PC-3 (cell line): Measurements from ENCODE around the gene FYN. TPM values are rescaled to one million over a fixed set of nuclear protein-coding genes. Genes with fewer than 3 reads are reported as not detected.

ENCODE experiments used
- ATAC-seq: fragments of 200-7000 bp; cut with Tn5 transposase; 2 replicates; pipeline ENCODE4 v1.9.1; 2020; ENCODE audit warnings: mild to moderate bottlenecking, moderate library complexity
- BruUV-seq: library from RNA; stranded (reverse); fragments of 400-500 nt; replicated peaks from 2 replicates; lab custom pipeline; 2021; lab: Mats Ljungman, UMichigan
- CTCF ChIA-PET: fragments of 300-600 bp; sonication (Branson Sonifier 250); formaldehyde crosslinking; loops from one replicate; lab custom pipeline; 2022; ENCODE audit warnings: antibody characterized with exemption; lab: Charles Lee
- POLR2A ChIA-PET: fragments of 300-600 bp; sonication (Branson Sonifier 250); formaldehyde crosslinking; loops from one replicate; lab custom pipeline; 2022; ENCODE audit warnings: antibody characterized with exemption; ENCODE audit not compliant: unreplicated experiment; lab: Charles Lee
- DNase-seq: peaks from one replicate; pipeline ENCODE4 v3.0.0-alpha.2; 2015
- H2AFZ ChIP-seq: fragments of 300-600 bp; sonication (generic); 2 replicates; pipeline ENCODE4 v1.6.0; 2016; ENCODE audit warnings: antibody characterized with exemption, low read length
- H3F3A ChIP-seq: fragments of 300-600 bp; sonication (generic); one replicate; pipeline ENCODE4 v1.6.0; 2017; ENCODE audit warnings: antibody characterized with exemption, low read length, control low read depth, mild to moderate bottlenecking; ENCODE audit not compliant: unreplicated experiment
- H3K27ac ChIP-seq: fragments of 300-600 bp; sonication (generic); 2 replicates; pipeline ENCODE4 v1.5.1; 2016; ENCODE audit warnings: mild to moderate bottlenecking, low read length
- H3K27me3 ChIP-seq: fragments of 300-600 bp; sonication (generic); 2 replicates; pipeline ENCODE4 v1.6.1; 2016; ENCODE audit warnings: low read length, mixed read lengths
- H3K36me3 ChIP-seq: fragments of 300-600 bp; sonication (generic); 2 replicates; pipeline ENCODE4 v1.6.1; 2016; ENCODE audit warnings: low read depth, mixed run types, low read length, mixed read lengths
- H3K4me1 ChIP-seq: fragments of 300-600 bp; sonication (generic); 2 replicates; pipeline ENCODE4 v1.5.1; 2016; ENCODE audit warnings: low read length; ENCODE audit not compliant: insufficient read depth
- H3K4me2 ChIP-seq: fragments of 300-600 bp; sonication (generic); 2 replicates; pipeline ENCODE4 v1.6.0; 2016; ENCODE audit warnings: low read length
- H3K4me3 ChIP-seq: fragments of 300-600 bp; sonication (generic); 2 replicates; pipeline ENCODE4 v1.5.1; 2016; ENCODE audit warnings: mild to moderate bottlenecking, low read length, mixed read lengths
- H3K79me2 ChIP-seq: fragments of 300-600 bp; sonication (generic); 2 replicates; pipeline ENCODE4 v1.6.1; 2017; ENCODE audit warnings: low read length, mixed read lengths
- H3K9ac ChIP-seq: fragments of 300-600 bp; sonication (generic); 2 replicates; pipeline ENCODE4 v1.6.0; 2016; ENCODE audit warnings: mild to moderate bottlenecking, low read length
- H3K9me2 ChIP-seq: fragments of 300-600 bp; sonication (generic); replicated peaks from 2 replicates; pipeline ENCODE4 v1.6.1; 2016; ENCODE audit warnings: mixed run types, low read length, mixed read lengths
- H3K9me3 ChIP-seq: fragments of 300-600 bp; sonication (generic); 2 replicates; pipeline ENCODE4 v1.6.1; 2016; ENCODE audit warnings: low read length, mixed read lengths
- H4K20me1 ChIP-seq: fragments of 300-600 bp; sonication (generic); 2 replicates; pipeline ENCODE4 v1.6.1; 2016; ENCODE audit warnings: low read length, mixed read lengths
- CTCF ChIP-seq: fragments of 300-600 bp; sonication (generic); conservative IDR thresholded peaks from 2 replicates; pipeline ENCODE4 v1.5.1; 2017; ENCODE audit warnings: antibody characterized with exemption, low read depth, mild to moderate bottlenecking, low read length
- EZH2 ChIP-seq: fragments of 300-600 bp; sonication (generic); IDR thresholded peaks from one replicate; pipeline ENCODE4 v1.6.1; 2017; ENCODE audit warnings: antibody characterized with exemption, mild to moderate bottlenecking, low read length; ENCODE audit not compliant: unreplicated experiment
- EZH2phosphoT487 ChIP-seq: fragments of 300-600 bp; sonication (generic); IDR thresholded peaks from 2 replicates; pipeline ENCODE4 v1.6.1; 2018; ENCODE audit warnings: mild to moderate bottlenecking, antibody characterized with exemption, low read length, borderline replicate concordance
- intact Hi-C: fragments of 100-400 bp; cut with micrococcal nuclease; formaldehyde crosslinking; loops from 2 replicates; pipeline ENCODE4 v1.9.0; 2023
- total RNA-seq: library from RNA; depleted of rRNA; stranded (reverse); fragments of >200 nt; gene quantifications from 2 replicates; pipeline ENCODE4 v1.2.3, GENCODE V29; 2014

FYN gene
- total RNA-seq, 1 experiment from 2014 or later = 27.6 TPM

DNA sequence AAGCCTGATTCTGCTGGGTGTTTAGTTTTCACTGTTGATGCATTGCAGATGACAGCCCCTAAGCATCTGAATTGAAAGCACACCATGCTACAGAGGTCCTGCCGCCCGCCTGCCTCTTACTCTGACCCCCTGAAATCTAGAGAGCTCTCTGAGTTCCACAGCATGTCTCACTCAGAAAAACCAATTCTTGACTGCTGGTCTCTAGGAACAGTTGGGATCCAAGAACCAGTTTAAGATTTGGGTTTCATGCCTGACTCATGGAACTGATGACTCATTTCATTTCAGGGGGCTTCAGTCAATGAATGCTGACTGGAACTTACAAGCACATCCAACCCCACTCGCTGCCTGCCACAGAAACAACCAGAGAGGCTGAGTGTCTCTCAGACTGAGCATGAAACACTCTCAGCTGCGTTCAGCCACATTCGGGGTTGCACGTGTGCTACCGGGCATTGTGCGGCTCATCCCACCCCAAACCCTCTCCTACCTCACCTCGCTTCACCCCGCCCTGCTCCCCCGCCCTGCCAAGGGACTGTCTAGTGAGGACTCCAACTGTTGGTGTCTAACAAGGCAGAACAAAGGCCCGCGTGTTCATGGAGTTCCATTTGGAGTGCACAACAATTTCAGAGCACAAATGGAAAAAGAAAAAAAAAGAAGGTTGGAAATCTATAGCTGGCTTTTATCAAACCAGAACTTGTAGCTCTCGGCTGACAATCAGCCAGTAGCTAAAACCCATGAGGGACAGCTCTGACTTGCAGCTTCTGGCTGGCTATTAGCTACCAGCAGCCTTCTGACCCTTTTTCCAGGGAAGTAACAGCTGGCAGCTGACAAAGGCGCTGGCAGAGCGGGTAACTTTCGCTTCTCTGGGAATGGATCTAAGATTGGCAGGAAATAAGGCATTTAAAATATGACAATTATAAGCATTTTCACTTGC is 247.5 kb downstream of the FYN start:
- Histone ChIP-seq H3K9me3 (no peaks in the 10 kb centered on the region), H3K27me3 (no peaks in the 10 kb centered on the region), H3K36me3 (no peaks in the 10 kb centered on the region), H3K9ac (no peak overlapping the region), H2AFZ (no peak overlapping the region), H3K79me2 (no peaks in the 10 kb centered on the region), H3F3A (no peaks in the 10 kb centered on the region), H3K4me2 (no peak overlapping the region), H4K20me1 (no peaks in the 10 kb centered on the region), H3K4me3 (no peak overlapping the region), H3K4me1 (no peaks in the 10 kb centered on the region), H3K27ac (no peak overlapping the region), H3K9me2 (no peaks in the 10 kb centered on the region)
- POLR2A ChIA-PET = no interaction called here
- no TSS peak for BruUV-seq
- no peak for ATAC-seq
- DNase-seq = no peak
- CTCF ChIA-PET = no interaction called here
- no peak for TF ChIP-seq CTCF
- no peak for TF ChIP-seq EZH2
- TF ChIP-seq EZH2phosphoT487 = no peak
- intact Hi-C loops = no loop called here

DNA sequence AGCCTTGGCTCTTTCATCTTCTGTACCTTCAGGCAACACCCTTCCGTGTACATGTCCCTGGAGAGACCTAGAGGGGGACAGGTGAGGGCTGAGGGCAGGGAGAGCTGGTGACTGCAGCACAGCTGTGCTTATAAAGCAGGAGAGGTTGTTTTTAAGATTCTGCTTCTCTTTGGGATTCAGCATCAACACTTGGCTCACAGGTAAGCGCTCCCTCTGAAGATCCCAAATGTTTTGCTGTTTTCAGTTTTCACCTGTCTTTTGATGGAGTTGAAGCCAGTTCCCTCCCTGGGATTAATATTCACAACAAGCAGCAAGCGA is 248.2 kb downstream of the FYN start:
- intact Hi-C loops = no loop called here
- no peaks in the 10 kb centered on the region for H3K9me3 ChIP-seq
- H3K4me2 ChIP-seq = no peak overlapping the region
- H3K27ac ChIP-seq = no peak overlapping the region
- no peaks in the 10 kb centered on the region for H3F3A ChIP-seq
- ATAC-seq (no peak), DNase-seq (no peak)
- H3K79me2 ChIP-seq = no peaks in the 10 kb centered on the region
- H3K9me2 ChIP-seq = no peaks in the 10 kb centered on the region
- no peaks in the 10 kb centered on the region for H4K20me1 ChIP-seq
- BruUV-seq = no TSS peak
- H3K9ac ChIP-seq = no peak overlapping the region
- ChIA-PET POLR2A (no interaction called here), CTCF (no interaction called here)
- no peak overlapping the region for H2AFZ ChIP-seq
- no peaks in the 10 kb centered on the region for H3K36me3 ChIP-seq
- H3K27me3 ChIP-seq = no peaks in the 10 kb centered on the region
- TF ChIP-seq EZH2 = no peak
- no peak for TF ChIP-seq CTCF
- TF ChIP-seq EZH2phosphoT487 = no peak
- H3K4me3 ChIP-seq = no peak overlapping the region
- H3K4me1 ChIP-seq = no peaks in the 10 kb centered on the region

DNA sequence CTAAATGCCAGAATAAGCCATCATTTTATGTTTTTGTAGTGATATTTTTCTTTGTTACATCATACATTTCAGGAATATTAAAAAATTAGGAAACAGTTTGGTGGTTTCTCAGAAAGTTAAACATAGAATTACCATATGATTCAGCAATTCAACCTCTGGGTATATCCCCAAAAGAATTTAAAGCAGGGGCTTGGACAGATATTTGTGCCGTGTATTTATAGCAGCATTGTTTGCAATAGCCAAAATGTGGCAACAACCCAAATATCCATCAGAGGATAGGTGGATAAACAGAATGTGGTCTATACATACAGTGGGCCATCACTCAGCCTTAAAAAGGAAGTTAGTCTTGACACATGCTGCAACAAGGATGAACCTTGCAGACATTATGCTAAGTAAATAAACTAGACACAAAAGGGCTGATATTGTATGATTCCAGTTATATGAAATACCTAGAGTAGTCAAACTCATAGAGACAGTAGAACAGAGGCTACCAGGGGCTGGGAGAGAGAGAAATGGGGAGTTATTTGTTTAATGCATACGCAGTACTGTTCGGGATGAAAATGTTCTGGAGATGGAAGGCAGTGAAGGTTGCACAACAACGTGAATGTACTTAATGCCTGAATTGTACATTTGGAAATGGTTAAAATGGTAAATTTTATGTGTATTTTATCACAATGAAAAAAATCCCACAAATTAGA is 248.7 kb downstream of the FYN start:
- intact Hi-C loops = no loop called here
- Histone ChIP-seq H3K4me1 (no peaks in the 10 kb centered on the region), H3K9me2 (no peaks in the 10 kb centered on the region), H3K36me3 (no peaks in the 10 kb centered on the region), H3K9ac (no peak overlapping the region), H2AFZ (no peak overlapping the region), H3K4me2 (no peak overlapping the region), H3K4me3 (no peak overlapping the region), H3K9me3 (no peaks in the 10 kb centered on the region), H3K79me2 (no peaks in the 10 kb centered on the region), H3K27ac (no peak overlapping the region), H3K27me3 (no peaks in the 10 kb centered on the region), H4K20me1 (no peaks in the 10 kb centered on the region), H3F3A (no peaks in the 10 kb centered on the region)
- TF ChIP-seq EZH2phosphoT487 (no peak), CTCF (no peak), EZH2 (no peak)
- POLR2A ChIA-PET = no interaction called here
- ATAC-seq = no peak
- BruUV-seq = no TSS peak
- CTCF ChIA-PET = no interaction called here
- DNase-seq = no peak
